Uterus (tissue), 4 donors: ENCODE data around the gene DRAM2. TPM values are rescaled to one million over a fixed set of nuclear protein-coding genes. Genes with fewer than 3 reads are reported as not detected.

Experiments
- DNase-seq, 2 donors: peaks; one replicate each; pipeline ENCODE4 v3.0.0-alpha.2; 2019 to 2020
- H3K27ac ChIP-seq, 2 donors: fragments of 200-600 bp; sonication (generic); 1 replicate in 1 of 2; 2 replicates in 1 of 2; pipeline ENCODE4 v1.5.1; 2016 to 2018
- H3K27me3 ChIP-seq, 2 donors: fragments of 200-600 bp; sonication (generic); one replicate each; pipeline ENCODE4 v1.5.1; 2018 to 2019; ENCODE audit warnings: control low read depth in 1 of 2
- H3K36me3 ChIP-seq, 2 donors: fragments of 200-600 bp; sonication (generic); one replicate each; pipeline ENCODE4 v1.5.1; 2019; ENCODE audit warnings: control low read depth in 1 of 2
- H3K4me1 ChIP-seq, 2 donors: fragments of 200-600 bp; sonication (generic); one replicate each; pipeline ENCODE4 v1.5.1; 2018 to 2019; ENCODE audit warnings: control low read depth in 1 of 2
- H3K4me3 ChIP-seq, 2 donors: fragments of 200-600 bp; sonication (generic); 1 replicate in 1 of 2; 2 replicates in 1 of 2; pipeline ENCODE4 v1.5.1; 2018 to 2019; ENCODE audit warnings: mild to moderate bottlenecking in 1 of 2
- H3K9me3 ChIP-seq, 2 donors: fragments of 200-600 bp; sonication (generic); one replicate each; pipeline ENCODE4 v1.5.1; 2019; ENCODE audit warnings: control low read depth in 1 of 2
- CTCF ChIP-seq, 4 experiments: fragments of 200-600 bp in 2 of 4; fragments of 450-650 bp in 2 of 4; sonication (generic) in 2 of 4; IDR thresholded peaks; one replicate each; pipeline ENCODE4 v1.5.1; 2016 to 2019; ENCODE audit warnings: antibody characterized with exemption in 4 of 4, mild to moderate bottlenecking in 2 of 4, moderate library complexity in 1 of 4
- POLR2A ChIP-seq, 2 donors: fragments of 450-650 bp; IDR thresholded peaks; one replicate each; pipeline ENCODE4 v1.6.1; 2016; ENCODE audit warnings: antibody characterized with exemption in 2 of 2, mild to moderate bottlenecking in 1 of 2, moderate library complexity in 1 of 2
- intact Hi-C: fragments of 100-400 bp; cut with DNase I; formaldehyde crosslinking; loops from one replicate; pipeline ENCODE4 v1.15.1; 2023; ENCODE audit warnings: low total_unique reads
- total RNA-seq, 4 donors: library from RNA; depleted of rRNA in 3 of 4; stranded (reverse); fragments of >200 nt in 3 of 4; gene quantifications; one replicate each; pipeline versions ENCODE4 v1.1.0 to v1.2.4, GENCODE V29; 2014 to 2023
- donor health status: DM: yes; HTN: yes; CAD: no.

The DRAM2 gene
- total RNA-seq, 4 donors from 2014 or later: 8.8 to 39.9 (median 27.6) TPM

GRCh38 chr1:111154021-111154999, 14.4 kb upstream of the DRAM2 start:
- Histone ChIP-seq H3K27me3 (no peaks in the 10 kb centered on the region), H3K4me3 (no peak overlapping the region), H3K27ac (no peak overlapping the region), H3K9me3 (no peaks in the 10 kb centered on the region), H3K36me3 (no peaks in the 10 kb centered on the region), H3K4me1 (no peaks in the 10 kb centered on the region)
- DNase-seq: no peak
- TF ChIP-seq CTCF (IDR thresholded peaks at IDR 0.05): no peak
- TF ChIP-seq POLR2A (IDR thresholded peaks at IDR 0.05): no peak
- intact Hi-C loops: no loop called here

DNA sequence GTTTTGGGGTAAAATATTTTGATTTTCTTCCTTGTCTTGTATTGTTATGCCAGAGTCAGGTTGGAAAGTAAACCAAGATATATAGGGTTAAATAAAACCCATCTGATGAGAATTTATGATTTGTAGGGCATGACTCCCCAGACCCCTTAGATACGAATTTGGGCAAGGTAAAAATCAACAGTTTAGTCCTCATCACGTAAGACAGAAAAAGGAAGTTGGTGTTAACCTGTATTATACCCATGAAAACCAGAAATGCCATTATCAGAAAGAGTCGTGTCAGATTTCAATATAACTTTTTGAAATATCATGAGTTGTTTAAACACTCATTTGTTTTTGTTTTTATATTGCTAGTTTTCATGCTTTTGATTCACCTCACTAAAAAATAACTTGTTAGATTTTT, 11.9 kb upstream of the DRAM2 start:
- no peak for DNase-seq
- Histone ChIP-seq H3K36me3 (no peaks in the 10 kb centered on the region), H3K4me1 (no peaks in the 10 kb centered on the region), H3K9me3 (no peaks in the 10 kb centered on the region), H3K4me3 (no peak overlapping the region), H3K27ac (no peak overlapping the region), H3K27me3 (no peaks in the 10 kb centered on the region)
- intact Hi-C loops: no loop called here
- TF ChIP-seq POLR2A (IDR thresholded peaks at IDR 0.05) (no peak), CTCF (IDR thresholded peaks at IDR 0.05) (no peak)

- H3K9me3 ChIP-seq: no peaks in the 10 kb centered on the region
- H3K27me3 ChIP-seq: no peaks in the 10 kb centered on the region
- no peak for DNase-seq
- H3K4me3 ChIP-seq: no peak overlapping the region
- H3K36me3 ChIP-seq: no peaks in the 10 kb centered on the region
- no peak overlapping the region for H3K27ac ChIP-seq
- no peaks in the 10 kb centered on the region for H3K4me1 ChIP-seq
- intact Hi-C loops: no loop called here
- TF ChIP-seq CTCF (IDR thresholded peaks at IDR 0.05): no peak
- no peak for TF ChIP-seq POLR2A (IDR thresholded peaks at IDR 0.05)
Measured at GRCh38 chr1:111148376-111148881, 8.5 kb upstream of the DRAM2 start.

DNA sequence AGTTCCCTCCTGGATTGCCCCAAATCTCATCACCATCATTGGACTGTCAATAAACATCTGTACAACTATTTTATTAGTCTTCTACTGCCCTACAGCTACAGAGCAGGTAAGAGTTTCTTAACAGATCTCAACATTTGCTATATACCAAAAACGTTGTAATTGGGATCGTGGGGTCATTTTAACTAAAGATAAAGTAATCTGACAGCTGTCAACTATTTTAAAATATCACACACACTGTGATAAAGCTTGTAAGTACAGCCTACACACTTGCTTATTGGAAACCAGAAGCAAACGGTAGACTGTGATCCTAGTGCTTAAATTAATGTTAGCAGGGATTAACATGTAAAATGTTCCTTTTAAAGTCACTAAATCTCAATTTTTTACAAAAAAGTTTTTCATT, 8.1 kb upstream of the DRAM2 start:
- Histone ChIP-seq H3K9me3 (no peaks in the 10 kb centered on the region), H3K4me3 (no peak overlapping the region), H3K27me3 (no peaks in the 10 kb centered on the region), H3K4me1 (no peaks in the 10 kb centered on the region), H3K27ac (no peak overlapping the region), H3K36me3 (no peaks in the 10 kb centered on the region)
- intact Hi-C loops: no loop called here
- DNase-seq: no peak
- TF ChIP-seq CTCF (IDR thresholded peaks at IDR 0.05) (no peak), POLR2A (IDR thresholded peaks at IDR 0.05) (no peak)
